HG03066 (cell line): ENCODE measurements around the gene GRIPAP1.

Experiments
- ATAC-seq: cut with Tn5 transposase; IDR thresholded peaks from one replicate; pipeline ENCODE4 v1.9.1; 2021; ENCODE audit warnings: low read depth; ENCODE audit not compliant: unreplicated experiment

The GRIPAP1 gene

GRCh38 chrX:49002091-49002935 is at the start of gene GRIPAP1:
Gene GRIPAP1 (minus strand): TSS chrX:49002264. CDS start chrX:49002229, 35 bp downstream.
- ATAC-seq: peak; percentile 71

- ATAC-seq: no peak
These were observed 41.9 kb upstream of the GRIPAP1 start for GRCh38 chrX:49043987-49044281.

GRCh38 chrX:49043220-49043986 is 41.3 kb upstream of the GRIPAP1 start, which contains the start of gene TFE3:
Gene TFE3 (minus strand): TSS chrX:49043357. CDS start chrX:49043226, 131 bp downstream.
- peak; percentile 79 for ATAC-seq

GRCh38 chrX:49042581-49043219 is 40.6 kb upstream of the GRIPAP1 start:
- no peak for ATAC-seq

- ATAC-seq: no peak
These were observed 39.9 kb upstream of the GRIPAP1 start for GRCh38 chrX:49041744-49042580.

- no peak for ATAC-seq
These were observed 38.4 kb upstream of the GRIPAP1 start for GRCh38 chrX:49040376-49040955.

- no peak for ATAC-seq
These were observed 37.7 kb upstream of the GRIPAP1 start for GRCh38 chrX:49039598-49040375.

- no peak for ATAC-seq
These were observed 35.9 kb upstream of the GRIPAP1 start for GRCh38 chrX:49037883-49038475.

GRCh38 chrX:49030283-49030682 is 28.2 kb upstream of the GRIPAP1 start:
- no peak for ATAC-seq

GRCh38 chrX:49029876-49030275 is 27.8 kb upstream of the GRIPAP1 start:
- ATAC-seq: no peak

GRCh38 chrX:49019599-49020249 is 17.7 kb upstream of the GRIPAP1 start:
- ATAC-seq: no peak

- ATAC-seq: no peak
These were observed 17.0 kb upstream of the GRIPAP1 start for GRCh38 chrX:49019050-49019449.

GRCh38 chrX:49003696-49004095 is 1.6 kb upstream of the GRIPAP1 start:
- ATAC-seq: no peak

- ATAC-seq: peak; percentile 38
These were observed 458 bp downstream of the GRIPAP1 start for GRCh38 chrX:49001521-49002090.

- no peak for ATAC-seq
These were observed 1.4 kb downstream of the GRIPAP1 start for GRCh38 chrX:49000636-49001035.

- no peak for ATAC-seq
These were observed 3.0 kb downstream of the GRIPAP1 start for GRCh38 chrX:48999030-48999429.

- no peak for ATAC-seq
These were observed 3.7 kb downstream of the GRIPAP1 start for GRCh38 chrX:48998391-48998790.

- ATAC-seq: no peak
These were observed 4.2 kb downstream of the GRIPAP1 start for GRCh38 chrX:48997865-48998264.
